Endothelial cell of umbilical vein (primary cell): ENCODE results near the gene ZNF827.

Experiments used
- POLR2A ChIP-seq: IDR thresholded peaks from 2 replicates; pipeline ENCODE4 v1.6.1; 2012; ENCODE audit warnings: low read depth, mild to moderate bottlenecking, control low read depth, low read length
- TF ChIP-seq, protein P1 (sequence below), 2 donors: IDR thresholded peaks; 1 replicate in 1 of 2; 2 replicates in 1 of 2; pipeline ENCODE4 v1.5.1; 2011; ENCODE audit warnings: low read length in 2 of 2, mild to moderate bottlenecking in 2 of 2, moderate library complexity in 2 of 2, control low read depth in 1 of 2, inconsistent platforms in 1 of 2, low read depth in 1 of 2; ENCODE audit not compliant: insufficient read depth in 1 of 2; ENCODE audit errors: extremely low read depth in 1 of 2
- TF ChIP-seq, protein P2 (sequence below): IDR thresholded peaks from 2 replicates; pipeline ENCODE4 v1.6.1; 2011; ENCODE audit not compliant: insufficient read depth, insufficient read length

DNA sequence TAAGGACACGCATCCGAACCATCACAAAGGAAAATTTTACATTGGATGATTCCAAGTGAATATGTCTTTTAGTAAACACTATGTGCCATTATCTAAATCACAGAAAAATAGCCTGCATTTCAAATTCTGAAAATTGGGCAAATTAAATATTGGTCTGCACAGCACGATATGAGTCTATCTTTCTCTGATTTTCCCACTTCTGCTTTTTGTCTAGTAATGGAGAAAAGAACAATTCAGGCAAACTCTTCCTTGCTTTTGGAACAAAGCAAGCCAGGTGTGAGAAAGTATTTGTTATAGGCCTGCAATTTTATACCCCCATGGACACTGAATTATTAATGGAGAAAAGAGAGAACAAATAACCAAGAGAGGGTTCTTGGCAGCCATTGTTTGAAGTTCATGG lies 97.8 kb downstream of the ZNF827 start:
- TF ChIP-seq, protein P1, sequence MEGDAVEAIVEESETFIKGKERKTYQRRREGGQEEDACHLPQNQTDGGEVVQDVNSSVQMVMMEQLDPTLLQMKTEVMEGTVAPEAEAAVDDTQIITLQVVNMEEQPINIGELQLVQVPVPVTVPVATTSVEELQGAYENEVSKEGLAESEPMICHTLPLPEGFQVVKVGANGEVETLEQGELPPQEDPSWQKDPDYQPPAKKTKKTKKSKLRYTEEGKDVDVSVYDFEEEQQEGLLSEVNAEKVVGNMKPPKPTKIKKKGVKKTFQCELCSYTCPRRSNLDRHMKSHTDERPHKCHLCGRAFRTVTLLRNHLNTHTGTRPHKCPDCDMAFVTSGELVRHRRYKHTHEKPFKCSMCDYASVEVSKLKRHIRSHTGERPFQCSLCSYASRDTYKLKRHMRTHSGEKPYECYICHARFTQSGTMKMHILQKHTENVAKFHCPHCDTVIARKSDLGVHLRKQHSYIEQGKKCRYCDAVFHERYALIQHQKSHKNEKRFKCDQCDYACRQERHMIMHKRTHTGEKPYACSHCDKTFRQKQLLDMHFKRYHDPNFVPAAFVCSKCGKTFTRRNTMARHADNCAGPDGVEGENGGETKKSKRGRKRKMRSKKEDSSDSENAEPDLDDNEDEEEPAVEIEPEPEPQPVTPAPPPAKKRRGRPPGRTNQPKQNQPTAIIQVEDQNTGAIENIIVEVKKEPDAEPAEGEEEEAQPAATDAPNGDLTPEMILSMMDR (IDR thresholded peaks at IDR 0.05; ENCODE audit: extremely low read depth in 1 of 2, insufficient read depth in 1 of 2, low read depth in 1 of 2, low read length in 2 of 2) = no peak
- TF ChIP-seq POLR2A = no peak
- TF ChIP-seq, protein P2, sequence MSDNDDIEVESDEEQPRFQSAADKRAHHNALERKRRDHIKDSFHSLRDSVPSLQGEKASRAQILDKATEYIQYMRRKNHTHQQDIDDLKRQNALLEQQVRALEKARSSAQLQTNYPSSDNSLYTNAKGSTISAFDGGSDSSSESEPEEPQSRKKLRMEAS = no peak
